Hematopoietic multipotent progenitor cell treated with erythropoietin and hydrocortisone succinate and interleukin-3 and kit ligand, for 15 days (in vitro differentiated cells): ENCODE measurements around the gene WHRN.

Source experiments
- DNase-seq: peaks from one replicate; pipeline ENCODE4 v3.0.0-alpha.2; 2015; ENCODE audit warnings: low spot score

The WHRN gene

GRCh38 chr9:114364134-114365041 is 140.9 kb downstream of the WHRN start:
- no peak for DNase-seq

GRCh38 chr9:114363424-114363823 is 141.8 kb downstream of the WHRN start:
- no peak for DNase-seq

- no peak for DNase-seq
Measured at GRCh38 chr9:114362394-114362793, 142.9 kb downstream of the WHRN start.

- no peak for DNase-seq
Measured at GRCh38 chr9:114361542-114361941, 143.7 kb downstream of the WHRN start.

DNA sequence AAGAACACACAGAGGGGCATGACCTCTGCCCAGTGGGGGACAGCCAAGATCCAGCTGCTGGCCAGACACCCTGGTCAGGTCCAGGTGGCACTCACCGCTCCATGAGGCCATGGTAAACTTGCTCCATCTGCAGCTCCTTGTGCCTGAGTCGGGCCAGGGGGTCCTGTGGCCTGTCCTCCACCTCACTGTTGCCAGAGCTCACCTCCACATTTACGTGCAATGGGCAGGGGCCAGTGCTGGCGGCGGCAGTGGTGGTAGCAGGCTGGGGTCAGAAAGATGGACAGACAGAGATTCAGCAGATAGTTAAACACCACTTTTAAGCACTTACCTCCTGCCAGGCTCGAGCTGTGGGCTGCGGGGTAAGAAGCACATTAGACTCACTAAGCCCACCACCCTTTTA is 145.5 kb downstream of the WHRN start:
- no peak for DNase-seq

- no peak for DNase-seq
Measured at GRCh38 chr9:114357911-114358328, 147.4 kb downstream of the WHRN start.

DNA sequence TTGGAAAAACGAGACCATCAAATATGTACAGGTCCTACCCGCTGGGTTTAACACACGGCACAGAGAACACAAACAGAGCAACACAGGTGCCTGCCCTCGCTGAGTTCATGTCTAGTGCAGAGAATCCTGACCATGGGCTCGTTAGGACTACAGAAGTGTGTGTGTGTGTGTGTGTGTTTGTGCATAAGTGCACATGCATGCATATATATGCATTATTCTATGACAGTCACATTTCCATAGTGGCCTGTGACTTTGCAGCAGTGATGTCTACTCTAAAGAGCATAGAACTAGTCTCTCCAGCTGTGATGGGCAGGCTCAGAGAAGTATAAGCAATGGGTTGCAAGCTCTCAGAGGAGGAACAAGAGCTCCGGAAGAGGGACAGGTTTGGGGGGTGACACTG is 147.9 kb downstream of the WHRN start:
- DNase-seq = no peak

GRCh38 chr9:114356792-114357191 is 148.5 kb downstream of the WHRN start:
- DNase-seq = no peak

DNA sequence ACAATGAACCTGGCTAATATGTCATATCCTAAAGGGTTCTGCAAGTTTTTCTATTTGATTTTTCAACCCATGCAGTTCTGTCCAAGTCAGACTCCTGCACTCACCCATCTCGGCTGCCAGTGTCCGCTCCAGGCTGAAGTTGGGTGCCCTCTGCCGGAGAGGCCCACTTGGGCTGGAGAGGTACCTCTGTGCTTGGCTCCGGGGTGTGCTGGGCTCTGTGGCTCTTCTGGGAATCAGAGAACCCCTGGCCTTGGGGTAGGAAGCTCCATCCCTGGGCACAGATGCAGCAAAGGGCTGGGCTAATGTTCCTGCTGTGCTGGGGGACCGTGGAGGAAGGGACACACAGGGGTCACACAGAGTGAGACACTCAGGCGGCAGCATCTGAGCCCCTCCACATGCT is 149.5 kb downstream of the WHRN start:
- DNase-seq = no peak
